Activated CD4-positive, alpha-beta T cell treated with anti-CD3 and anti-CD28 coated beads, Interleukin-2, amount 10 ng/mL, durations not matched to agents 24 days and 14 days (primary cell): ENCODE results near the gene XAGE3. TPM values are rescaled to one million over a fixed set of nuclear protein-coding genes. Genes with fewer than 3 reads are reported as not detected.
"Not testable (repeated sequence)": the region's sequence is repeated elsewhere in the genome, so short reads cannot be mapped to it uniquely, and the experiment has no call there.

Experiments
- DNase-seq: peaks from one replicate; pipeline ENCODE4 v3.0.0; 2022
- H3K27ac Mint-ChIP-seq: one replicate; pipeline ENCODE4 v1.8.0; 2022; ENCODE audit warnings: mild to moderate bottlenecking, mixed read lengths
- H3K27me3 Mint-ChIP-seq: one replicate; pipeline ENCODE4 v1.8.0; 2022; ENCODE audit warnings: mixed read lengths
- H3K36me3 Mint-ChIP-seq: one replicate; pipeline ENCODE4 v1.8.0; 2022; ENCODE audit warnings: low read depth, mild to moderate bottlenecking, mixed read lengths
- H3K4me1 Mint-ChIP-seq: one replicate; pipeline ENCODE4 v1.8.0; 2021; ENCODE audit warnings: mixed read lengths
- H3K4me3 Mint-ChIP-seq: one replicate; pipeline ENCODE4 v1.8.0; 2022; ENCODE audit warnings: mild to moderate bottlenecking, moderate library complexity, mixed read lengths
- H3K9me3 Mint-ChIP-seq: one replicate; pipeline ENCODE4 v1.8.0; 2021; ENCODE audit warnings: mixed read lengths
- intact Hi-C: fragments of 100-400 bp; cut with micrococcal nuclease; formaldehyde crosslinking; loops from one replicate; pipeline ENCODE4 v1.15.1; 2023
- total RNA-seq: library from RNA; stranded (reverse); gene quantifications from 2 replicates; pipeline ENCODE4 v1.2.3, GENCODE V29; 2022

XAGE3 gene
- not detected in 2 replicates for total RNA-seq

GRCh38 chrX:52867610-52868348, at the start of gene XAGE3:
Gene XAGE3 (minus strand): TSS chrX:52868083. CDS start chrX:52867133, 950 bp downstream.
- Mint-ChIP-seq H3K4me3 (no peak within 1 kb of the TSS), H3K9me3 (no peaks in the 10 kb centered on the region), H3K36me3 (no peaks in the 10 kb centered on the region), H3K4me1 (no peaks in the 10 kb centered on the region), H3K27ac (no peak within 1 kb of the TSS), H3K27me3 (peaks cover 12% of the 10 kb centered on the region)
- DNase-seq: no peak
- intact Hi-C loops: no loop called here

GRCh38 chrX:52914704-52915103, 46.8 kb upstream of the XAGE3 start:
- DNase-seq, H3K4me3 Mint-ChIP-seq, H3K36me3 Mint-ChIP-seq, H3K4me1 Mint-ChIP-seq, H3K27me3 Mint-ChIP-seq, intact Hi-C loops, H3K27ac Mint-ChIP-seq, H3K9me3 Mint-ChIP-seq: not testable (repeated sequence)

GRCh38 chrX:52913681-52914080, 45.8 kb upstream of the XAGE3 start:
- H3K4me3 Mint-ChIP-seq, H3K27me3 Mint-ChIP-seq, DNase-seq, intact Hi-C loops, H3K27ac Mint-ChIP-seq, H3K9me3 Mint-ChIP-seq, H3K36me3 Mint-ChIP-seq, H3K4me1 Mint-ChIP-seq: not testable (repeated sequence)

GRCh38 chrX:52909313-52909969, 41.6 kb upstream of the XAGE3 start:
- intact Hi-C loops, H3K4me1 Mint-ChIP-seq, H3K9me3 Mint-ChIP-seq, H3K4me3 Mint-ChIP-seq, H3K27me3 Mint-ChIP-seq, H3K36me3 Mint-ChIP-seq, DNase-seq, H3K27ac Mint-ChIP-seq: not testable (repeated sequence)

GRCh38 chrX:52907900-52908299, 40.0 kb upstream of the XAGE3 start:
- intact Hi-C loops: not testable (repeated sequence)

GRCh38 chrX:52907137-52907536, 39.3 kb upstream of the XAGE3 start:
- H3K27me3 Mint-ChIP-seq, DNase-seq, H3K4me1 Mint-ChIP-seq, H3K27ac Mint-ChIP-seq, intact Hi-C loops, H3K9me3 Mint-ChIP-seq, H3K4me3 Mint-ChIP-seq, H3K36me3 Mint-ChIP-seq: not testable (repeated sequence)

More at GRCh38 chrX:52907900-52908299, 40.0 kb upstream of the XAGE3 start:
- not testable (repeated sequence) for H3K36me3 Mint-ChIP-seq, H3K9me3 Mint-ChIP-seq, H3K27me3 Mint-ChIP-seq, DNase-seq, H3K4me3 Mint-ChIP-seq, H3K27ac Mint-ChIP-seq, H3K4me1 Mint-ChIP-seq

GRCh38 chrX:52906072-52906471, 38.2 kb upstream of the XAGE3 start:
- H3K4me3 Mint-ChIP-seq, H3K36me3 Mint-ChIP-seq, H3K9me3 Mint-ChIP-seq, DNase-seq, H3K27me3 Mint-ChIP-seq, H3K27ac Mint-ChIP-seq, intact Hi-C loops, H3K4me1 Mint-ChIP-seq: not testable (repeated sequence)

GRCh38 chrX:52905531-52905930, 37.6 kb upstream of the XAGE3 start:
- not testable (repeated sequence) for H3K36me3 Mint-ChIP-seq, H3K4me3 Mint-ChIP-seq

GRCh38 chrX:52896855-52897709, 29.2 kb upstream of the XAGE3 start, which contains the start of gene FAM156B:
Gene FAM156B (plus strand): TSS chrX:52897330. CDS start chrX:52907226, 9,896 bp downstream.
- H3K4me3 Mint-ChIP-seq, H3K27ac Mint-ChIP-seq, intact Hi-C loops, H3K4me1 Mint-ChIP-seq, H3K9me3 Mint-ChIP-seq, H3K27me3 Mint-ChIP-seq, DNase-seq, H3K36me3 Mint-ChIP-seq: not testable (repeated sequence)

More at GRCh38 chrX:52905531-52905930, 37.6 kb upstream of the XAGE3 start:
- DNase-seq, H3K27ac Mint-ChIP-seq, H3K27me3 Mint-ChIP-seq, H3K4me1 Mint-ChIP-seq, H3K9me3 Mint-ChIP-seq, intact Hi-C loops: not testable (repeated sequence)

- H3K9me3 Mint-ChIP-seq, DNase-seq, H3K4me3 Mint-ChIP-seq, H3K27ac Mint-ChIP-seq, intact Hi-C loops, H3K27me3 Mint-ChIP-seq, H3K36me3 Mint-ChIP-seq, H3K4me1 Mint-ChIP-seq: not testable (repeated sequence)
Measured at GRCh38 chrX:52896438-52896837, 28.6 kb upstream of the XAGE3 start.

GRCh38 chrX:52888090-52888489, 20.2 kb upstream of the XAGE3 start:
- DNase-seq, H3K27ac Mint-ChIP-seq, intact Hi-C loops, H3K9me3 Mint-ChIP-seq, H3K4me3 Mint-ChIP-seq, H3K4me1 Mint-ChIP-seq, H3K27me3 Mint-ChIP-seq, H3K36me3 Mint-ChIP-seq: not testable (repeated sequence)

GRCh38 chrX:52887459-52887858, 19.6 kb upstream of the XAGE3 start:
- H3K27me3 Mint-ChIP-seq, H3K4me3 Mint-ChIP-seq, intact Hi-C loops, H3K36me3 Mint-ChIP-seq, H3K9me3 Mint-ChIP-seq, H3K27ac Mint-ChIP-seq, H3K4me1 Mint-ChIP-seq, DNase-seq: not testable (repeated sequence)

GRCh38 chrX:52876386-52876785, 8.5 kb upstream of the XAGE3 start:
- H3K27ac Mint-ChIP-seq, H3K27me3 Mint-ChIP-seq, H3K4me3 Mint-ChIP-seq, intact Hi-C loops, H3K4me1 Mint-ChIP-seq, H3K9me3 Mint-ChIP-seq, DNase-seq, H3K36me3 Mint-ChIP-seq: not testable (repeated sequence)

GRCh38 chrX:52875436-52875835, 7.6 kb upstream of the XAGE3 start:
- H3K36me3 Mint-ChIP-seq, H3K27me3 Mint-ChIP-seq, H3K4me3 Mint-ChIP-seq, H3K27ac Mint-ChIP-seq, H3K9me3 Mint-ChIP-seq, intact Hi-C loops, H3K4me1 Mint-ChIP-seq, DNase-seq: not testable (repeated sequence)
